PC-3 (cell line): Measurements from ENCODE around the gene CYS1.

Experiments used
- EZH2 ChIP-seq: fragments of 300-600 bp; sonication (generic); IDR thresholded peaks from one replicate; pipeline ENCODE4 v1.6.1; 2017; ENCODE audit warnings: antibody characterized with exemption, mild to moderate bottlenecking, low read length; ENCODE audit not compliant: unreplicated experiment
- TF ChIP-seq, protein P1 (sequence below): fragments of 300-600 bp; sonication (generic); conservative IDR thresholded peaks from 2 replicates; pipeline ENCODE4 v1.5.1; 2017; ENCODE audit warnings: antibody characterized with exemption, low read depth, mild to moderate bottlenecking, low read length

DNA sequence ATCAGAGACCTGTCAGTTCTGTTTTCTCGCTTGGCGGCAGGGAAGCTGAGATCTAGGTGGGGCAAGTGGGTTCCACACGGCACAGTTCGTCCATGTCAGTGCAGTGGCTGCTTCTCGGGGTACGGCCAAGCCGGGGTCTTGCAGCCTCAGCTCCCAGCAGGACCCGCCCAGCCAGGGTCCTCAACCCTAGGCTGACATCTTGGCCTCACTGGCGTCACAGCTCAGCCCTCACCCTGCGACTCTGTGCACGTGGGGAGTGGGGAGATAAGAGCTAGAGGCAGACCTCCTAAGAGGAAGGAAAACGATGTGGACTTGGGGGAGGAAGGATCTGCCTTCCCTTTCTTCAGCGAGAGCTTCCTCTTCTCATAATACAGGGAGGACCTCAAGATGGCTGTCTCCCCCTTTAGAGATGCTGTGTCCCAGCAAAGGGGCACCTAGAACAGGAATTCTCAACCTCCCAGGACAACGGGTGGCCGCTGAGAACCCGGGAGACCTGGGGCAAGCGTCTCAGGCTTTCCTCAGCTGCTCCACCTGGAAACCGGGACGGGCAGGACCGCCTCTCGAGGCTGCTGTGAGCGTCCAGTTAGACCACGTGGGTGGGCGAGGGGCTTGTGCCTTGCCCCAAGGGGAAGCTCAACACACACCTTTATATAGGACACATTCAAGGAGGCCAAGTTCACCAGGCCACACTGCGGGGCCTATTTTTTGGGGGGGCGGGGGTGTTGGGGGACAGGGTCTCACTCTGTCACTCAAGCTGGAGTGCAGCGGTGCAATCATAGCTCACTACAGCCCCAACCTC, 60.4 kb downstream of the CYS1 start:
- TF ChIP-seq, protein P1, sequence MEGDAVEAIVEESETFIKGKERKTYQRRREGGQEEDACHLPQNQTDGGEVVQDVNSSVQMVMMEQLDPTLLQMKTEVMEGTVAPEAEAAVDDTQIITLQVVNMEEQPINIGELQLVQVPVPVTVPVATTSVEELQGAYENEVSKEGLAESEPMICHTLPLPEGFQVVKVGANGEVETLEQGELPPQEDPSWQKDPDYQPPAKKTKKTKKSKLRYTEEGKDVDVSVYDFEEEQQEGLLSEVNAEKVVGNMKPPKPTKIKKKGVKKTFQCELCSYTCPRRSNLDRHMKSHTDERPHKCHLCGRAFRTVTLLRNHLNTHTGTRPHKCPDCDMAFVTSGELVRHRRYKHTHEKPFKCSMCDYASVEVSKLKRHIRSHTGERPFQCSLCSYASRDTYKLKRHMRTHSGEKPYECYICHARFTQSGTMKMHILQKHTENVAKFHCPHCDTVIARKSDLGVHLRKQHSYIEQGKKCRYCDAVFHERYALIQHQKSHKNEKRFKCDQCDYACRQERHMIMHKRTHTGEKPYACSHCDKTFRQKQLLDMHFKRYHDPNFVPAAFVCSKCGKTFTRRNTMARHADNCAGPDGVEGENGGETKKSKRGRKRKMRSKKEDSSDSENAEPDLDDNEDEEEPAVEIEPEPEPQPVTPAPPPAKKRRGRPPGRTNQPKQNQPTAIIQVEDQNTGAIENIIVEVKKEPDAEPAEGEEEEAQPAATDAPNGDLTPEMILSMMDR = no peak
- no peak for TF ChIP-seq EZH2
